Body of pancreas (tissue), 4 donors: ENCODE results near the gene NUDT15. TPM values are rescaled to one million over a fixed set of nuclear protein-coding genes. Genes with fewer than 3 reads are reported as not detected.
"Not testable (repeated sequence)": the region's sequence is repeated elsewhere in the genome, so short reads cannot be mapped to it uniquely, and the experiment has no call there.

Experiments used
- ATAC-seq: fragments of 150-250 bp; one replicate; pipeline ENCODE4 v1.9.1; 2016
- DNase-seq, 4 donors: peaks; one replicate each; pipeline ENCODE4 v3.0.0-alpha.2; 2019
- H3K27ac ChIP-seq, 4 donors: fragments of 200-600 bp; sonication (generic); 1 replicate in 3 of 4; 2 replicates in 1 of 4; pipeline versions ENCODE4 v1.5.1 to v1.6.1; 2016 to 2019; ENCODE audit warnings: mild to moderate bottlenecking in 1 of 4, mixed read lengths in 1 of 4, moderate library complexity in 1 of 4
- H3K27me3 ChIP-seq, 2 donors: fragments of 200-600 bp; sonication (generic); one replicate each; pipeline ENCODE4 v1.6.0; 2016; ENCODE audit warnings: mild to moderate bottlenecking in 1 of 2
- H3K36me3 ChIP-seq, 2 donors: fragments of 200-600 bp; sonication (generic); replicated peaks in 1 of 2; 2 replicates each; pipeline ENCODE4 v1.5.1; 2016; ENCODE audit warnings: low read depth in 2 of 2; ENCODE audit not compliant: insufficient read depth in 1 of 2
- H3K4me1 ChIP-seq: fragments of 200-600 bp; sonication (generic); one replicate; pipeline ENCODE4 v1.6.0; 2016
- H3K4me3 ChIP-seq, 2 donors: fragments of 200-600 bp; sonication (generic); 1 replicate in 1 of 2; 2 replicates in 1 of 2; pipeline ENCODE4 v1.5.1; 2016 to 2019
- H3K9me3 ChIP-seq, 3 donors: fragments of 200-600 bp; sonication (generic); 1 replicate in 2 of 3; 2 replicates in 1 of 3; pipeline ENCODE4 v1.5.1; 2016
- CTCF ChIP-seq, 7 experiments: fragments of 450-650 bp in 4 of 7; fragments of 200-600 bp in 3 of 7; sonication (generic) in 3 of 7; IDR thresholded peaks; one replicate each; pipeline ENCODE4 v1.5.1; 2016 to 2019; ENCODE audit warnings: antibody characterized with exemption in 7 of 7
- POLR2A ChIP-seq, 3 donors: fragments of 450-650 bp; IDR thresholded peaks; one replicate each; pipeline ENCODE4 v1.6.1; 2016; ENCODE audit warnings: antibody characterized with exemption in 3 of 3, mild to moderate bottlenecking in 2 of 3
- WGBS, 2 donors: methylation state at CpG; one replicate each; pipeline ENCODE4 v1.1.5; 2017; 5-methylcytosine and 5-hydroxymethylcytosine counted together
- intact Hi-C: fragments of 100-400 bp; cut with DNase I; formaldehyde crosslinking; loops from one replicate; pipeline ENCODE4 v1.15.1; 2023
- total RNA-seq, 2 donors: library from RNA; depleted of rRNA; stranded (reverse); fragments of >200 nt; gene quantifications; one replicate each; pipeline ENCODE4 v1.1.0, GENCODE V29; 2016

Gene NUDT15
- total RNA-seq, 2 donors from 2014 or later, result 4.2 to 4.9 TPM

- DNase-seq, result no peak
- H3K27me3 ChIP-seq, result no peaks in the 10 kb centered on the region
- intact Hi-C loops, result no loop called here
- ATAC-seq, result no peak
- no peak overlapping the region for H3K4me3 ChIP-seq
- H3K4me1 ChIP-seq, result peaks cover 16% of the 10 kb centered on the region
- H3K27ac ChIP-seq, result no peak overlapping the region
- TF ChIP-seq CTCF (IDR thresholded peaks at IDR 0.05), result no peak
- TF ChIP-seq POLR2A (IDR thresholded peaks at IDR 0.05), result no peak
- no peaks in the 10 kb centered on the region for H3K9me3 ChIP-seq
- WGBS, 2 donors, result 82 to 89% methylated on average over 2 of the region's 2 CpGs
- H3K36me3 ChIP-seq, result no peaks in the 10 kb centered on the region
These were observed 40.1 kb upstream of the NUDT15 start for GRCh38 chr13:47997384-47997783.

- TF ChIP-seq CTCF (IDR thresholded peaks at IDR 0.05), result no peak
- no peak for TF ChIP-seq POLR2A (IDR thresholded peaks at IDR 0.05)
- ATAC-seq (no peak), DNase-seq (no peak)
- peaks cover 16% of the 10 kb centered on the region for H3K4me1 ChIP-seq
- intact Hi-C loops, result no loop called here
- no peaks in the 10 kb centered on the region for H3K9me3 ChIP-seq
- H3K27me3 ChIP-seq, result no peaks in the 10 kb centered on the region
- 21 to 25% methylated on average over 5 of the region's 5 CpGs for WGBS, 2 donors
- H3K27ac ChIP-seq, result peak overlapping the region in 1 of 4 donors; percentile 84
- peak overlapping the region in 1 of 2 donors; percentile 99 for H3K4me3 ChIP-seq
- H3K36me3 ChIP-seq, result no peaks in the 10 kb centered on the region
These were observed 37.6 kb upstream of the NUDT15 start for GRCh38 chr13:47999973-48000372.

- peaks cover 16% of the 10 kb centered on the region for H3K4me1 ChIP-seq
- no peaks in the 10 kb centered on the region for H3K27me3 ChIP-seq
- WGBS, 2 donors, result 0 to 4% methylated on average over 6 to 19 of the region's 25 CpGs
- H3K36me3 ChIP-seq, result no peaks in the 10 kb centered on the region
- peak overlapping the region; percentile 76 to 99 for H3K4me3 ChIP-seq
- H3K27ac ChIP-seq, result peak overlapping the region; percentile 46 to 84 (median 67)
- TF ChIP-seq CTCF (IDR thresholded peaks at IDR 0.05) (no peak), POLR2A (IDR thresholded peaks at IDR 0.05) (no peak)
- ATAC-seq (peak; percentile 54), DNase-seq (peak in 3 of 4 donors; percentile 3 to 41 (median 22))
- intact Hi-C loops, result no loop called here
- no peaks in the 10 kb centered on the region for H3K9me3 ChIP-seq
These were observed 36.9 kb upstream of the NUDT15 start for GRCh38 chr13:48000559-48001113.

GRCh38 chr13:48001114-48001881 lies 36.2 kb upstream of the NUDT15 start, which contains the start of gene SUCLA2:
Gene SUCLA2 (minus strand): TSS chr13:48001273. CDS start chr13:48001269, 4 bp downstream.
- intact Hi-C loops, result no loop called here
- peak; percentile 89 to 94 (median 91) for DNase-seq
- H3K36me3 ChIP-seq, result no peaks in the 10 kb centered on the region
- WGBS, 2 donors, result 8 to 29% methylated on average over 17 to 51 of the region's 52 CpGs
- H3K4me3 ChIP-seq, result peak within 1 kb of the TSS; percentile 76 to 99
- peak within 1 kb of the TSS; percentile 46 to 84 (median 67) for H3K27ac ChIP-seq
- H3K27me3 ChIP-seq, result no peaks in the 10 kb centered on the region
- TF ChIP-seq POLR2A (IDR thresholded peaks at IDR 0.05) (peak; percentile 30 to 68 (median 63)), CTCF (IDR thresholded peaks at IDR 0.05) (peak in 1 of 7 experiments; percentile 46)
- H3K4me1 ChIP-seq, result peaks cover 16% of the 10 kb centered on the region
- ATAC-seq, result peak; percentile 99
- H3K9me3 ChIP-seq, result no peaks in the 10 kb centered on the region

DNA sequence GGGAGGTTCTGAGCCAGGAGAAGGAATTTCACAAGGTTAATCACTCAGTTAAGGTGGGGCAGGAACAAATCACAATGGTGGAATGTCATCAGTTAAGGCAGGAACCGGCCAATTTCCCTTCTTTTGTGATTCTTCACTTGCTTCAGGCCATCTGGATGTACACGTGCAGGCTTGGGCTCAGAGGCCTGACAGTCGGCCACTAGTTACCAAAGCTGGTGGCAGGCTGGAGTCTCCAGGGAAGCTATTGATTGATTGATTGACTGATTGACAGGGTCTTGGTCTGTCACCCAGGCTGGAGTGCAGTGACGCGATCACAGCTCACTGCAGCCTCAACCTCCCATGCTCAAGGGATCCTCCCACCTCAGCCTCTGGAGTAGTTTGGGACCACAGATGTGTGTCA lies 35.5 kb upstream of the NUDT15 start:
- 46 to 71% methylated on average over 5 of the region's 5 CpGs for WGBS, 2 donors
- H3K4me3 ChIP-seq, intact Hi-C loops, DNase-seq, H3K27ac ChIP-seq, ATAC-seq, H3K36me3 ChIP-seq, H3K27me3 ChIP-seq, H3K9me3 ChIP-seq: not testable (repeated sequence)
- peaks cover 16% of the 10 kb centered on the region for H3K4me1 ChIP-seq
